Measurements from ENCODE around the gene RIC1.

DNA sequence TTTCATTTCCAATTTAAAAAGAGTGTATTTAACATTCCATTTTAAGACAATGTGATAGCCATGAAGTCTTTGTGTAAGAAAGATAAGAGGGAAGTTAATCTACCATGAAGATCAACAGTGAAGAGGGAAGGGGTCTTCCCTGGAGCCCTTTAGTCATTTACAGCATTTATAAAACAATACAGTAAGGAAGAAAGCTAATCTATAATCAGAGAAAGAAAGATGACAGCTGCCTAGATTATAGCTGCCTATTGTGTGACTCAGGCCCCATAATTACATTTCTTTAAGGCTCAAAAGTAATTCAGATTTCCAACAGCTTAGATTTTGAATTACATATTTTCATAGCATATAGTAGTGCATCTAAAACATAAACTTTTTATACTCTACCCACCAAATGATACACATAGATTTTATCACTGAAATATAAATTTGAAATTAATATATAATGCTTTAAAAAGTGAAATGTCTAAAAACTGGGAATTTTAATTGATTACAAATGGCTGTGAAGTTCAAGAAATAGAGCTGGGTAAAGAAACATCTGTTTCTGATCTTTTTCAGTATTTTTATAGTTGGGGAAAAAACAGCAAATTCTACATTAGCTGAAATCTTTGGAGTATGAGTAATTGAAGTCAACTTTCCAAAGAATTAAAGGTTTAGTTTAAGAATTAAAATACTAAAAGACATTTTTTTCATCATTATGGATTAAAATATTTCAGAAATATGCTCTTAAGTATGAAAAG lies 89.6 kb downstream of the RIC1 start:
- TF ChIP-seq CTCF (IDR thresholded peaks at IDR 0.05) = no peak
- no peak for TF ChIP-seq POLR2A (IDR thresholded peaks at IDR 0.05)
